Tibial nerve (tissue), 4 donors: ENCODE measurements around the gene PRM1.

Experiments
- CTCF ChIP-seq, 5 experiments: fragments of 200-600 bp in 3 of 5; fragments of 450-650 bp in 2 of 5; sonication (generic) in 3 of 5; IDR thresholded peaks; one replicate each; pipeline ENCODE4 v1.5.1; 2016 to 2019; ENCODE audit warnings: antibody characterized with exemption in 5 of 5, mild to moderate bottlenecking in 3 of 5, moderate library complexity in 2 of 5
- EP300 ChIP-seq, 2 donors: sonication (generic); formaldehyde crosslinking; IDR thresholded peaks; one replicate each; pipeline ENCODE4 v1.6.1; 2017; ENCODE audit warnings: antibody characterized with exemption in 2 of 2, mild to moderate bottlenecking in 1 of 2

- TF ChIP-seq CTCF (IDR thresholded peaks at IDR 0.05), result no peak
- TF ChIP-seq EP300 (IDR thresholded peaks at IDR 0.05), result no peak
These were observed 31.8 kb upstream of the PRM1 start for GRCh38 chr16:11312718-11313492.
